GM10248 (cell line): Measurements from ENCODE around the gene ACY1.

Experiments
- CTCF ChIA-PET: fragments of 300-600 bp; sonication (Branson Sonifier 250); formaldehyde crosslinking; extraction: SDS; loops from one replicate; lab custom pipeline; 2021; ENCODE audit warnings: antibody characterized with exemption; lab: Yijun Ruan, JAX
- POLR2A ChIA-PET: fragments of 350-650 bp; sonication (Branson Sonifier 250); formaldehyde crosslinking; extraction: SDS; loops from one replicate; lab custom pipeline; 2020; ENCODE audit warnings: antibody characterized with exemption; lab: Yijun Ruan, JAX
- DNase-seq: peaks from one replicate; pipeline ENCODE4 v3.0.0; 2012; ENCODE audit errors: extremely low spot score
- TF ChIP-seq, protein P1 (sequence below): IDR thresholded peaks from 2 replicates; pipeline ENCODE4 v1.5.1; 2012; ENCODE audit warnings: mild to moderate bottlenecking, low read depth; ENCODE audit errors: extremely low read depth, missing control alignments, control extremely low read depth

Gene ACY1

DNA sequence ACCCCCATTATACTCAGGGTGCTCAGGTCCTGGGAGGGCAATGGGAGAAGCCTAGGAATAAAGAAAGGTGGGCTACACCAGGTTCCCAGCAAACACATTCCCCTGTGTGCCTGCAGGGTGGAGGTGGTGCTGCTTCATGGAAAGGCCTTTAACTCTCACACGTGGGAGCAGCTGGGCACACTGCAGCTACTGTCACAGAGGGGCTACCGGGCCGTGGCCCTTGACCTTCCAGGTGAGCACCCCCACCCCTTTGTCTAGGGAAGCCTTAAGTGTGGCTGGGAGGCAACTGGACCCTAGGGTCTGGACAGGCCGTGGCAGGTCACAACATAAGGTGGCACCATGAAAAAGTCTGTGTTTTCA is 5.2 kb upstream of the ACY1 start:
- POLR2A ChIA-PET, result no interaction called here
- TF ChIP-seq, protein P1, sequence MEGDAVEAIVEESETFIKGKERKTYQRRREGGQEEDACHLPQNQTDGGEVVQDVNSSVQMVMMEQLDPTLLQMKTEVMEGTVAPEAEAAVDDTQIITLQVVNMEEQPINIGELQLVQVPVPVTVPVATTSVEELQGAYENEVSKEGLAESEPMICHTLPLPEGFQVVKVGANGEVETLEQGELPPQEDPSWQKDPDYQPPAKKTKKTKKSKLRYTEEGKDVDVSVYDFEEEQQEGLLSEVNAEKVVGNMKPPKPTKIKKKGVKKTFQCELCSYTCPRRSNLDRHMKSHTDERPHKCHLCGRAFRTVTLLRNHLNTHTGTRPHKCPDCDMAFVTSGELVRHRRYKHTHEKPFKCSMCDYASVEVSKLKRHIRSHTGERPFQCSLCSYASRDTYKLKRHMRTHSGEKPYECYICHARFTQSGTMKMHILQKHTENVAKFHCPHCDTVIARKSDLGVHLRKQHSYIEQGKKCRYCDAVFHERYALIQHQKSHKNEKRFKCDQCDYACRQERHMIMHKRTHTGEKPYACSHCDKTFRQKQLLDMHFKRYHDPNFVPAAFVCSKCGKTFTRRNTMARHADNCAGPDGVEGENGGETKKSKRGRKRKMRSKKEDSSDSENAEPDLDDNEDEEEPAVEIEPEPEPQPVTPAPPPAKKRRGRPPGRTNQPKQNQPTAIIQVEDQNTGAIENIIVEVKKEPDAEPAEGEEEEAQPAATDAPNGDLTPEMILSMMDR, result no peak
- CTCF ChIA-PET, result interaction anchor here (1.8 kb wide), 1 partner anchor 37 kb away, joined by 5 read pairs; the partner anchor contains the start of gene RRP9
- DNase-seq, result no peak

DNA sequence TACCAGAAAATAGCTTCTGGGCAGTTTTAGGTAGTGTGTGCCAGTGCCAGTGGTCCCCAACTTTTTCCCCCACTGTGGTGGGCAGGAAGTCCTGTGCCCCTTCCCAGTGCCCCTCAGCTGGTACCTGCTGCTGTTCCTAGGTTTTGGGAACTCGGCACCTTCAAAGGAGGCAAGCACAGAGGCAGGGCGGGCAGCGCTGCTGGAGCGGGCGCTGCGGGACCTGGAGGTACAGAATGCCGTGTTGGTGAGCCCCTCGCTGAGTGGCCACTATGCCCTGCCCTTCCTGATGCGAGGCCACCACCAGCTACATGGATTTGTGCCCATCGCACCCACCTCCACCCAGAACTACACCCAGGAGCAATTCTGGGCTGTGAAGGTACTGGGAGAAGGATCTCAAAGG is 3.1 kb upstream of the ACY1 start:
- ChIA-PET CTCF (interaction anchor here (0.6 kb wide), 1 partner anchor 190 kb away, joined by 3 read pairs; no protein-coding TSS in a partner anchor), POLR2A (no interaction called here)
- TF ChIP-seq, protein P1, result no peak
- no peak for DNase-seq

DNA sequence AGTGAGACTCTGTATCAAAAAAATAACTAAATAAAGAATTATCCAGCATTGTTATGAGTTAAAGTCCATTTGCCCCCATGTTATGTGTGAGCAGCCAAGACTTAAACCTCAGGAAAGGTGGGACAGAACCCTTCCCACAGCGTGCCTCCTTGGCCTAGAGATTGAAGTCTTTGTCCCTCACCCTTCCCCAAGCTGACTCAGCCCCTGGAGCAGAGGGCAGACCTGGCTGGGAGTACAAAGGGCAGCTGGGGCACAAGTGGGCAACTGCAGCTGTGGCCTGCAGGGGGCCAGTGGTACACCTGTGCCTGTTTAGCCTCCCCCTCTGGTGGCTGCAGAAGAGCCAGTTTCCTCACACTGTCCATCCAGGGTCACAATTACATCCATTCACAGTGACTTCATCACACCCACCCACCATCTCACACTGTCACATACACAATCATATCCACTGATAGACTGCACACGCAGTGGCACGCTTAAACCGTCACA is 940 bp upstream of the ACY1 start:
- TF ChIP-seq, protein P1, result peak; percentile 58
- ChIA-PET CTCF (interaction anchor here (0.8 to 4.6 kb wide), 20 partner anchors 8 to 480 kb away, joined by 3 to 64 read pairs (median 3); partner anchors contain the start of genes ABHD14A, ABHD14B, DUSP7 and PARP3), POLR2A (interaction anchor here (0.6 to 3.4 kb wide), 5 partner anchors 8 to 14 kb away, joined by 3 to 30 read pairs (median 7); partner anchors contain the start of genes ABHD14B and RPL29)
- DNase-seq, result peak; percentile 76

DNA sequence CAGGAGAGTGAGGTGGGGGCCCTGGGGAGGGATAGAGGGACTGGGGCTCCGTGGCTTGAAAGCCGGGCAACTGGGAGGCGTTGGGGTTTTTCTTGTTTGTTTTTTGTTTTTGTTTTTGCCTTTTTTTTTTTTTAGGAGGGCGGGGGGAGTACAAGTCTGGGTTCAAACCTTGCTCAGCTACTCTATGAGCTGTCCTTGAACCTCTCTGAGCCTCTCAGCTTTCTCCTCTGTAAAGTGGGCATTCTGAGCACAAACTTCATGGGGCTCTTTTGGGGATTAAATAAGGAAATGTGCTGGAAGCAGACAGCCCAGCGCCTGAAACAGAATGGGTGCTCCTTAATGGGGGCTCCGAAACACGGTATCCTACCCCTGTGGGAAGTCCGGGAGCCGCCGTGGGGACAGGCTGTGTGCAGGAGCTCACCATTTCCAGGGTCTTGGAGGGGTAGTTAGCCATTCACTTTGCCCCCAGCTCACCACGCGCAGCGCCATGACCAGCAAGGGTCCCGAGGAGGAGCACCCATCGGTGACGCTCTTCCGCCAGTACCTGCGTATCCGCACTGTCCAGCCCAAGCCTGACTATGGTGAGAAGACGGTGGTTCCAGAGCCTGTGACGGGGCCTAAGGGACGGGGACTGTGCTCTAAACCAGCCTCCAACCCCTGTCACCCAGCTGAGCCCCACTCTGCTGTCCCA is 388 bp downstream of the ACY1 start:
- DNase-seq, result no peak
- ChIA-PET POLR2A (interaction anchor here (0.6 to 3.4 kb wide), 3 partner anchors 9 to 22 kb away, joined by 4 to 30 read pairs (median 16); partner anchors contain the start of gene RPL29), CTCF (interaction anchor here (0.8 to 4.6 kb wide), 15 partner anchors 9 to 482 kb away, joined by 3 to 64 read pairs (median 6); partner anchors contain the start of genes ABHD14A, ABHD14B, DUSP7 and PARP3)
- TF ChIP-seq, protein P1, result no peak

DNA sequence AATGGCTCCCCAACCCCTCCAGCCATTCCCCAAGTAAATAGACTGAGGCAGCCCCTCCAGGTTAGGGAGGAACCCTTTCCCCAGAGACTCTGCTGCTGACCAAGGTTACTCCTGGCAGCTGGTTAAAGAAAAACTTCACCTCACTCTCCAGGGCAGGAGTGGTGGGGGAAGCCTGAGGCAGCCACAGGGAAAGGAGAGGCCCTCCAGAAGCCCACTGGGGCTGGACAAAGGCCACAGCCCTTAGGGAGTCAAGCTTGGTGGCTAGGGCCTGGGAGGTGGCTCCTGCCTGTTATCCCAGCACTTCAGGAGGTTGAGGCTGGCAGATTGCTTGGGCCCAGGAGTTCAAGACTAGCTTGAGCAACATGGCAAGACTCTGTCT is 923 bp downstream of the ACY1 start:
- ChIA-PET CTCF (interaction anchor here (1.2 to 4.6 kb wide), 5 partner anchors 10 to 72 kb away, joined by 3 to 64 read pairs (median 6); partner anchors contain the start of genes ABHD14A, ABHD14B, DUSP7 and RPL29), POLR2A (interaction anchor here (2.2 to 3.4 kb wide), 2 partner anchors 9 to 11 kb away, joined by 16 to 30 read pairs; partner anchors contain the start of gene RPL29)
- DNase-seq, result no peak
- TF ChIP-seq, protein P1, result no peak

DNA sequence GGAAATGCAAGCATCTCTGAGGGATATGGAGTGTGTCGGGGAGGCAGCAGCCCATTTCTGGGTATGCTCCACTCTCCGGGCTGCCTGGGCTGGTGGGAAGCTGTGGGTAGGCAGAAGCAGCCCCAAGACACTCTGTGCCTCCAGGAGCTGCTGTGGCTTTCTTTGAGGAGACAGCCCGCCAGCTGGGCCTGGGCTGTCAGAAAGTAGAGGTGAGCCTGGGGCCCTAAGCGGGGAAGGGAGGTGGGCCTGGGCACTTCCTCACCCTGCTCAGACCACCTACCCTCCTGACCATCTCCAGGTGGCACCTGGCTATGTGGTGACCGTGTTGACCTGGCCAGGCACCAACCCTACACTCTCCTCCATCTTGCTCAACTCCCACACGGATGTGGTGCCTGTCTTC is 1.7 kb downstream of the ACY1 start:
- DNase-seq, result no peak
- TF ChIP-seq, protein P1, result no peak
- POLR2A ChIA-PET, result interaction anchor here (3.4 kb wide), 1 partner anchor 8 kb away, joined by 30 read pairs; no protein-coding TSS in a partner anchor
- CTCF ChIA-PET, result interaction anchor here (1.2 to 4.6 kb wide), 2 partner anchors 9 to 11 kb away, joined by 3 to 64 read pairs; partner anchors contain the start of genes ABHD14A and ABHD14B
